Stomach (tissue), 9 donors: Measurements from ENCODE around the gene FARS2. TPM values are rescaled to one million over a fixed set of nuclear protein-coding genes. Genes with fewer than 3 reads are reported as not detected.

Experiments
- DNase-seq, 2 donors: peaks; one replicate each; pipeline versions ENCODE4 v3.0.0 to v3.0.0-alpha.2; 2013 to 2019
- H3K27ac ChIP-seq, 5 donors: fragments of 200-600 bp in 4 of 5; sonication (generic) in 4 of 5; one replicate each; pipeline ENCODE4 v1.5.1; 2013 to 2019; ENCODE audit warnings: mild to moderate bottlenecking in 1 of 5, moderate library complexity in 1 of 5
- H3K27me3 ChIP-seq, 3 donors: fragments of 200-600 bp; sonication (generic); one replicate each; pipeline ENCODE4 v1.5.1; 2017 to 2019; ENCODE audit warnings: mixed run types in 1 of 3
- H3K36me3 ChIP-seq, 4 donors: fragments of 200-600 bp; sonication (generic); 1 replicate in 3 of 4; 2 replicates in 1 of 4; pipeline ENCODE4 v1.5.1; 2016 to 2019
- H3K4me1 ChIP-seq, 4 donors: fragments of 200-600 bp; sonication (generic); one replicate each; pipeline ENCODE4 v1.5.1; 2016 to 2019
- H3K4me3 ChIP-seq, 4 donors: fragments of 200-600 bp; sonication (generic) in 3 of 4; one replicate each; pipeline ENCODE4 v1.5.1; 2016 to 2019; ENCODE audit warnings: mild to moderate bottlenecking in 1 of 4
- H3K9me3 ChIP-seq, 4 donors: fragments of 200-600 bp; sonication (generic); one replicate each; pipeline ENCODE4 v1.5.1; 2016 to 2019
- CTCF ChIP-seq, 7 experiments: fragments of 450-650 bp in 4 of 7; fragments of 200-600 bp in 3 of 7; sonication (generic) in 3 of 7; IDR thresholded peaks; one replicate each; pipeline ENCODE4 v1.5.1; 2016 to 2019; ENCODE audit warnings: antibody characterized with exemption in 7 of 7, control low read depth in 2 of 7, mild to moderate bottlenecking in 1 of 7
- EP300 ChIP-seq: sonication (generic); formaldehyde crosslinking; IDR thresholded peaks from one replicate; pipeline ENCODE4 v1.6.1; 2017; ENCODE audit warnings: antibody characterized with exemption
- POLR2A ChIP-seq, 4 donors: fragments of 450-650 bp; IDR thresholded peaks; one replicate each; pipeline ENCODE4 v1.6.1; 2016; ENCODE audit warnings: antibody characterized with exemption in 4 of 4, control low read depth in 2 of 4, mild to moderate bottlenecking in 1 of 4, moderate library complexity in 1 of 4
- POLR2AphosphoS5 ChIP-seq, 3 donors: sonication (generic); formaldehyde crosslinking; IDR thresholded peaks; one replicate each; pipeline ENCODE4 v1.6.1; 2016; ENCODE audit warnings: antibody characterized with exemption in 3 of 3
- WGBS, 5 donors: extraction: QIAGEN DNeasy Blood & Tissue Kit in 3 of 5; methylation state at CpG; one replicate each; pipeline versions ENCODE4 v1.1.5 to v1.1.7; 2013 to 2018; 5-methylcytosine and 5-hydroxymethylcytosine counted together
- intact Hi-C: fragments of 100-400 bp; cut with DNase I; formaldehyde crosslinking; loops from one replicate; pipeline ENCODE4 v1.15.1; 2023; ENCODE audit warnings: low total_unique reads
- polyA plus RNA-seq, 3 donors: library from polyadenylated mRNA; stranded (reverse); fragments of 200-250 nt; gene quantifications; one replicate each; pipeline ENCODE4 v1.2.3, GENCODE V29; 2013
- total RNA-seq, 5 donors: library from RNA; depleted of rRNA; stranded (reverse); fragments of >200 nt; gene quantifications; one replicate each; pipeline versions ENCODE4 v1.1.0 to v1.2.3, GENCODE V29; 2014 to 2016
- donor health status: healthy with polysubstance abuse.
- donor health status: Bipolar disorder and iron deficiency.
- donor health status: healthy.

Gene FARS2
- total and polyA plus RNA-seq, 8 donors = 3.8 to 47.8 (median 15.9) TPM

DNA sequence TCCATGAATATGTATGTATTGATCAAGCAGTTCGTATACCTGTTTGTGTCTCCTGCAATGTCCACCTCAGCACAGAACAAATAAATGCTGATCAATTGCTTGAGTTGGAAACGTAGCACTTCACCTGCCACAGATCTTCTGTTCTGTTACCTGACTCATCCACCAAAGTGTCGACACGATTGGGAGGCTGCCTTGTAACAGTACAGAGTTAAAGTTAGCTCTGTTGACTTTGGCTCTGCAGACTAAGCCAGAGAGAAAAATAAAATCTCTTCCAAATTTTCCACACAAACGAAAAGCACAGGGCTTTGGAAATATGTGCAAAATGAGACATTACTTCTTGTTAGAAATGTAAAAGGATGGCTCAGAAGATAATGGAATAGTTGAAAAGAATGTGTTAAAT lies 500.1 kb downstream of the FARS2 start:
- no peak overlapping the region for H3K27ac ChIP-seq
- TF ChIP-seq EP300 (no peak), POLR2A (IDR thresholded peaks at IDR 0.05) (no peak), CTCF (IDR thresholded peaks at IDR 0.05) (no peak), POLR2AphosphoS5 (IDR thresholded peaks at IDR 0.05) (no peak)
- intact Hi-C loops = no loop called here
- no peaks in the 10 kb centered on the region for H3K27me3 ChIP-seq
- H3K9me3 ChIP-seq = peaks cover 0 to 2% (median 0%) of the 10 kb centered on the region in 4 donors
- no peak overlapping the region for H3K4me3 ChIP-seq
- 63 to 76% (median 66%) methylated on average over 5 of the region's 5 CpGs for WGBS, 5 donors
- peaks cover 0 to 8% (median 0%) of the 10 kb centered on the region in 4 donors for H3K4me1 ChIP-seq
- no peak for DNase-seq
- H3K36me3 ChIP-seq = no peaks in the 10 kb centered on the region

- 89 to 95% (median 92%) methylated on average over 12 of the region's 12 CpGs for WGBS, 5 donors
- H3K27me3 ChIP-seq = no peaks in the 10 kb centered on the region
- TF ChIP-seq CTCF (IDR thresholded peaks at IDR 0.05) (no peak), POLR2AphosphoS5 (IDR thresholded peaks at IDR 0.05) (no peak), POLR2A (IDR thresholded peaks at IDR 0.05) (no peak), EP300 (no peak)
These were observed 501.3 kb downstream of the FARS2 start for GRCh38 chr6:5762561-5762968.

DNA sequence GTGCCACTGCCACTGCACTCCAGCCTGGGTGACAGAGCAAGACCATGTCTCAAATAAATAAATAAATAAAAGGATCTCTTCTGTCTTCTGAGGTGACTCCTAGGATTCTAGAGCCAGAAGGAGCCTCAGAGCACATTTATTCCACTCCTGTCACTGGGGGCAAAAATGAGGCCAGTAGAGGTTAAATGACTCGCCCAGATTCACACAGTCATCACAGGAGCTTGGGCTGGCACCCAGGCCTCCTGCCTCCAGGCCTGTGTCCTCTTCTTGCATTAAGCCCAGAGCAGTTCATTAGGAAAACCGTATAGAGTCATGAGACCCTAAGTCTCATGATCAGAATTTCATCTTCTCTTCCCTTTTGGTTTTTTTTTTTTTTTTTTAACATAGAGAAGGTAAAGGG lies 502.1 kb downstream of the FARS2 start:
- Histone ChIP-seq H3K9me3 (peaks cover 0 to 17% (median 4%) of the 10 kb centered on the region in 4 donors), H3K27ac (no peak overlapping the region), H3K4me3 (no peak overlapping the region), H3K4me1 (peaks cover 0 to 8% (median 0%) of the 10 kb centered on the region in 4 donors), H3K27me3 (no peaks in the 10 kb centered on the region), H3K36me3 (no peaks in the 10 kb centered on the region)
- TF ChIP-seq EP300 (no peak), CTCF (IDR thresholded peaks at IDR 0.05) (no peak), POLR2A (IDR thresholded peaks at IDR 0.05) (no peak), POLR2AphosphoS5 (IDR thresholded peaks at IDR 0.05) (no peak)
- WGBS, 5 donors = 90 to 100% (median 93%) methylated on average over 2 of the region's 2 CpGs
- DNase-seq = no peak
- intact Hi-C loops = no loop called here

More at GRCh38 chr6:5762561-5762968, 501.3 kb downstream of the FARS2 start:
- Histone ChIP-seq H3K27ac (no peak overlapping the region), H3K36me3 (no peaks in the 10 kb centered on the region), H3K4me1 (peaks cover 0 to 8% (median 0%) of the 10 kb centered on the region in 4 donors), H3K9me3 (peaks cover 0 to 14% (median 4%) of the 10 kb centered on the region in 4 donors), H3K4me3 (no peak overlapping the region)
- intact Hi-C loops = no loop called here
- no peak for DNase-seq

GRCh38 chr6:5763871-5764270 lies 502.6 kb downstream of the FARS2 start:
- no peak overlapping the region for H3K4me3 ChIP-seq
- no peaks in the 10 kb centered on the region for H3K36me3 ChIP-seq
- 92 to 96% (median 94%) methylated on average over 8 of the region's 8 CpGs for WGBS, 5 donors
- H3K4me1 ChIP-seq = peaks cover 0 to 8% (median 0%) of the 10 kb centered on the region in 4 donors
- DNase-seq = no peak
- intact Hi-C loops = no loop called here
- no peak overlapping the region for H3K27ac ChIP-seq
- H3K27me3 ChIP-seq = no peaks in the 10 kb centered on the region
- TF ChIP-seq POLR2A (IDR thresholded peaks at IDR 0.05) (no peak), POLR2AphosphoS5 (IDR thresholded peaks at IDR 0.05) (no peak), EP300 (no peak), CTCF (IDR thresholded peaks at IDR 0.05) (no peak)
- H3K9me3 ChIP-seq = peaks cover 0 to 17% (median 5%) of the 10 kb centered on the region in 4 donors
